GM19455 (cell line): ENCODE data around the gene GID8.
"Not testable (repeated sequence)": the region's sequence is repeated elsewhere in the genome, so short reads cannot be mapped to it uniquely, and the experiment has no call there.

Source experiments
- ATAC-seq: cut with Tn5 transposase; IDR thresholded peaks from one replicate; pipeline ENCODE4 v1.9.1; 2021; ENCODE audit not compliant: unreplicated experiment

GID8 gene

GRCh38 chr20:62921119-62921687, 16.7 kb upstream of the GID8 start:
- ATAC-seq: no peak

GRCh38 chr20:62922451-62922921, 15.5 kb upstream of the GID8 start:
- ATAC-seq: no peak

- not testable (repeated sequence) for ATAC-seq
Observed at GRCh38 chr20:62923059-62923668, 14.8 kb upstream of the GID8 start.

- ATAC-seq: no peak
Observed at GRCh38 chr20:62923669-62924441, 14.1 kb upstream of the GID8 start.

GRCh38 chr20:62924442-62925075, 13.4 kb upstream of the GID8 start:
- ATAC-seq: no peak

- no peak for ATAC-seq
Observed at GRCh38 chr20:62925076-62925419, 12.9 kb upstream of the GID8 start.

- peak; percentile 19 for ATAC-seq
Observed at GRCh38 chr20:62925420-62926228, 12.3 kb upstream of the GID8 start.

GRCh38 chr20:62926229-62927127, 11.5 kb upstream of the GID8 start, which contains the start of gene DIDO1:
DIDO1 (minus strand) TSS chr20:62926505.
- peak; percentile 66 for ATAC-seq

- no peak for ATAC-seq
Observed at GRCh38 chr20:62927128-62927705, 10.7 kb upstream of the GID8 start.

- ATAC-seq: no peak
Observed at GRCh38 chr20:62928246-62928939, 9.6 kb upstream of the GID8 start.

GRCh38 chr20:62929051-62929538, 8.9 kb upstream of the GID8 start:
- no peak for ATAC-seq

GRCh38 chr20:62931464-62931863, 6.5 kb upstream of the GID8 start:
- no peak for ATAC-seq

GRCh38 chr20:62933966-62934365, 4.0 kb upstream of the GID8 start:
- ATAC-seq: no peak

GRCh38 chr20:62935204-62935967, 2.6 kb upstream of the GID8 start:
- no peak for ATAC-seq

GRCh38 chr20:62935968-62936585, 1.9 kb upstream of the GID8 start:
- no peak for ATAC-seq

- peak; percentile 85 for ATAC-seq
Observed at GRCh38 chr20:62937268-62938104, 461 bp upstream of the GID8 start.

- no peak for ATAC-seq
Observed at GRCh38 chr20:62940875-62941274, 2.9 kb downstream of the GID8 start.
